Fibroblast of upper back skin (primary cell): ENCODE data around the gene MLIP.
"Not testable (repeated sequence)": the region's sequence is repeated elsewhere in the genome, so short reads cannot be mapped to it uniquely, and the experiment has no call there.

Experiments used
- DNase-seq: peaks from one replicate; pipeline ENCODE4 v3.0.0-alpha.2; 2013

The MLIP gene

DNA sequence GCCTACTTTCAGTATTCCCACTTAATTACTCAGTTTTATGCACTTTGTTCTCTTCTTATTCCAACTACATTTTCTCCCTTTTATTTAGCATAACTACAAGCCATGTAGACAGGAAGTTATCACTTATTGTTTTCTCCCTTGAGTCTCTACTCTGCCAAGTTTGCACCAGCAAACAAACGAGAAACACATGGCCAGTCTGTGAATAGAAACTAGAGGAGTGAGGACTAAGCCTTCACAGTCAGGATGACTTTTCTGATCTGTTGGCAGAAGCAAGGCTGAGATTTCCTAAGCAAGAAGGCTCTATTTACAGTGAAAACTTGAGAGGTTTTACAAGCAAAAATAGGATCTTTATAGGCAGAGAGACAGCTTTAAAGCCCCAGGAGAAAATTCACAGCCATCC, 127.2 kb downstream of the MLIP start:
- DNase-seq: peak; percentile 83

DNA sequence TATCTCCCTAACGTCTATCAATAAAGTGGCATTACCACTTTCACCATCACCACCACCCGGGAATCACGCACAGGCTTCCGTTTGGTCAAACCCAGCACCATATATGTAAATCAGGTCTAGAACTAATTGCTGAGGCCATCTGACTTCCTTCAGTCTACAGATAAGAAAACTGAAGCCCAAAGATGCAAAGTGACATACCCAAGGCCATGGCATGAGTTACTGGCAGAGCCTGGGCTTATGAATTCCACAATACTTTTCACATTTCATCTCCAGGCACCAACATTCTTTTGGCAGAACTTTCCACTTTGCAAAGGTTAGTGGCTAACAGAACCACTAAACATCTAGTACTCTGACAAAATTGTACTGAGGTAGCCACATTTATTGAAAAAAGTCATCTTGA, 132.5 kb downstream of the MLIP start:
- DNase-seq: no peak

DNA sequence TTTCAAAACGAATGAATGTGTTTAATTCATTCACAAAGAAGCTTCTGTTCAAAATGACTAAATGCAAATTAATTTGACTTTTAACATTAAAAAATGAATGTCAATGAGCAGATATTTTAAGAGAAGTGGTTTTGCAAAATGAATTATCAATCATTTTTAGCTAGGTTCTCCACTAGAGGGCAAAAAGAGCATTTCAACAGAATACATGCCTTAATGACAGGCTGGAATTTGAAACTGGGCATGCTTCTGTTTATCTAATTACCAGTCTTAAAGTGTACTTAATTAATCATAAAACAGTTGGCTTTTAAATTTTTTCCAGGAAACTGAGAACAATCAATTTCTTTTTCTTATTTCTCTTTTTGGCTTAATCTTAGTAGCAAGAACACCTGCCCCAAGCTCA, 133.2 kb downstream of the MLIP start:
- peak; percentile 32 for DNase-seq

DNA sequence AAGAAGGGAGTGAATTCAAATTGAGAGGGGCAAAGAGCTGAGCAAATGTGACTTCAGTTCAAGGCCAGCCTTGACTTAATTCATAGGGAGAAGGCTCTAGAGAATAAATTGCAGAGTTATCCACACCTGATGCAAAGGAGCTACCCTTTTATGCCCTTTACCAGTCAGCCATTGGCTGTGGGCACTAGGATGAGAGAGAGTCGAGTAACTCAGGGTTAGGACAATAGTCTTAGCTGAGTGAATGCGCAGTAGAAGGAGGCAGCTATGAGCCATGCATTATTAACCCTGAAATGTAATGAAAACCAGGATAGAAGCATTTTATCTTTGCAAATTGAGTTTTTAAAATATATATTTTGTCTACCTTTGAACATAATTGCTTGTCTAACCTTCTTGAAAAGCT, 134.0 kb downstream of the MLIP start:
- no peak for DNase-seq

DNA sequence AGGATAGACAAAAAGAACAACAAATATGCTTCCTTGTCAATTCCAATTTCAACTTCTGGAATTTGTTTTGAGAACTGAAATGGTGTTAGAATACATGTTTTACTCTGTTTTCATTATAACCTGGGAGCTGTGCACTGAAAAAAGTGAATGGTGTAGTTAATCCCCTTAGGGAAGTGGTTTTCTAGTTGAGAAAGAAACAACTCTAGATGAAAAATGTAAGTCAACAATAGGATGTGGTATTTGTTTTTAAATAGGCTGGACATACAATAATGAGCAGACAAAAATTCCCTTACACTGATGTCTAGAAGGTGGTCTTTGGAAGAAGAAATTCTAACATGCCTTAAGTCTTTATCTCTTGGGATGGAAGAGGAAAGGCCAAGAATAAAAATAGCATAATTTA, 137.1 kb downstream of the MLIP start:
- no peak for DNase-seq

DNA sequence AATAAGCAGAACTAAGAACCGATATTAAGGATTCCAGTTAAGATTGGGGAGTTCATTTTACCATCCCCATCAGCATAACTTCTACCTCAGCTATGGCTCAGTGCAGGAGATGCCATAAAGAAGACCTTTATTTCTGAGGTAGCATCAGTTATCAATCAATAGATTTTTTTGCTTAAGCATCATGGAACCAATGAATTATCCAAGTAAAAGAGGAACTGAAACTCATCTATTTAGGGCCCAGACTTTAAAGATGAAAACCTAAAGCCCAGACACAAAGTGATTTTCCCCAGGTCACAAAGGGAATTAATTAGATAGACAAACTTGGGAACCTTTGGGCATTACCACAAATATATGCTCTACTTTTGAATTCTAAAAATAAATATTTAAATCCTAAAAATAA, 137.8 kb downstream of the MLIP start:
- no peak for DNase-seq

DNA sequence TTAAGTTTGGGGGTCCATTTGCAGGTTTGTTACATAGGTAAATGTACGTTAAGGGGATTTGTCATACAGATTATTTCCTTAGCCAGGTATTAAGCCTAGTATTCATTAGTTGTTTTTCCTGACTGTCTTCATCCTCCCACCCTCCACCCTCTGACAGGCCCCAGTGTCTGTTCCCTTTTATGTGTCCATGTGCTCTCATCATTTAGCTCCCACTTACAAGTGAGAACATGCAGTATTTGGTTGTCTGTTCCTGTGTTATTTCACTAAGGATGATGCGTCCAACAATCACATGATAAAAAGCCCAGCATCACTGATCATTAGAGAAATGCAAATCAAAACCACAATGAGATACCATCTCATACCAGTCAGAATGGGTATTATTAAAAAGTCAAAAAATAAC, 138.6 kb downstream of the MLIP start:
- DNase-seq: not testable (repeated sequence)

DNA sequence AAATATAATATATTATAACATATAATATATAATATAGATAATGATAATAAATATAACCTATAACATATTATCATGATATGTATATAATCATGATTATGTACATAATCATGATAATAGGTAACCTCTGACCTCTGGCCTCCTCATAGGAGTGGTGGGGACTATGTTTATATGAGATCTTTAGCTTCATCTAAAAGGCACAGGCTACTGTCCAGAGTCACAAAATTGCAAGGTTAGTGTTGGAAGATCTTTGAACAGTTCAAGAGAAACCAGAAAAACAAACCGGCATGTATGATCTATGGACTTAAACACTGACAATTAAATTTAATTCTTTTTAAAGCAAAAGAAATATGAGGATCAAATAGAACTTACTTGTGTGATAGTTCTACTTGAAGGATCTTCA, 141.3 kb downstream of the MLIP start:
- DNase-seq: no peak

DNA sequence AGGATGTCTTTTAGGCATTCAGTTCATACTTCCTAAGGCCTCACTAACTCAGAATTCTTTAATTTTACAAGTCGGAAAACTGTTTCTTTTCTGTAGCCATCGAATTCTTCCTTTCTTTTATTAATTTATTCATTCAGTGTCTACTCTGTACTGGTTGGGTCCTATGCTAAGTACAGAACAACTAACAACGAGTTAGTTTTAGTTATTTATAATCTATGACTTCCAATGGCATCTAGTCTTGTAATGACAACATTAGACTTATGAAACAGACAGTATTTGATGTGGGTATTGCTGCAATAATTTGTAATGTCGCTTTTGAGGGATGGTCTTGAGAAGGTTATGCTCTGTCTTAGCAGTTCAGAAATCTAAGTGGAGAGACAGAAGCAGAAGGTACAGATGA, 141.7 kb downstream of the MLIP start:
- DNase-seq: no peak

DNA sequence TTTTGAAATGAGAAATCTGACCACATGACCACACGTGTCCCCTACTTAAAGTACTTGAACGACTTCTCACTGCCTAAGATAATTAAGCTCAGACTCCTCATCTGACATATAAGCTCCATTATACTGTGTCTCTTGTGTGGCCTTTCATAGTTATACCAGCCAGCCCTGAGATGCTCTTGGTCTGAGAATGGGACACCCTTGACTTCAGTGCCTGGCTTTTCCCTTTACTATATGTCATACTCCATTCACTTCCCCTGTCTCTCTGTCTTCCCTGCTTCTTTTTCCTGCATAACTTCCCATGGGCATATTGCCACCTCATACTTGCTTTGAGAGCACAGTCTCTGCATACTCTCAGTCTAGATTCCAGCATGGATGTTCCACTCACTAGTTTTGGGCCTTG, 143.6 kb downstream of the MLIP start:
- DNase-seq: no peak

DNA sequence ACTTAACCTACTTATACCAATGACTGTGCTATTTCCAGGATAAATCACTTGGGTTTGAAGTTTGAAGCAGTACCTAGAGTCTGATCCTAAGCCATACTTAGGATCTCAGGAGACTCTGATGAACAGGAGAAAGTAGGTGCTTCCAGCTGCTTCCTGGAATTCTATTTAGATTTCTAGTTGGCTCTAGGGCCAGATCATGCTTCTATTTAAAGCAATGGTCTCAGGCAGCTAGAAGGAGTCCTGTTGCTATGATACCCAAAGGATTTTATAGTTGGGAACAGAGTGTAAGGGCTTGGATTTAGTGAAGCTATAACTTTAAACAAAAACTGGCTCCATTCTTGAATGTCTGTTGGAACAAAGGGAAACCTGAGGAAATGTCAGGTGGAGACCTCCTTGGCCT, 144.6 kb downstream of the MLIP start:
- peak; percentile 36 for DNase-seq

DNA sequence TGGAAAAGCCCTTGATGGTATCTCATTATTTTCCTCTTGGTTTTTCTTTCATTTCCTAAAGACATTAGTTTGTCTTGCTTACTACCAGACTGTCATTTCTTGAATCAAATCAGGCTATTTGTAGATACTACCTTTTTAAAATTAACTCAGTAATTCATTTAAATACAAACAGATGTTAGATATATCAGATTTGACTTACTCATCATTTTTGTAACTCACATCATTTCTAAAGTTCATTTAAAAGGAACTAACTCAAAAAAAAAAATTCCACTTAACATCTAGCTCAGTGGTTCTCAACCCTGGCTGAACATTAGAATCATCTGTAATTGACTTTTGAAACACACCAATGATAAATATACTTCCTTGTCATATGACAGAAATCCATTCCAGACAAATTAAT, 148.8 kb downstream of the MLIP start:
- DNase-seq: no peak

DNA sequence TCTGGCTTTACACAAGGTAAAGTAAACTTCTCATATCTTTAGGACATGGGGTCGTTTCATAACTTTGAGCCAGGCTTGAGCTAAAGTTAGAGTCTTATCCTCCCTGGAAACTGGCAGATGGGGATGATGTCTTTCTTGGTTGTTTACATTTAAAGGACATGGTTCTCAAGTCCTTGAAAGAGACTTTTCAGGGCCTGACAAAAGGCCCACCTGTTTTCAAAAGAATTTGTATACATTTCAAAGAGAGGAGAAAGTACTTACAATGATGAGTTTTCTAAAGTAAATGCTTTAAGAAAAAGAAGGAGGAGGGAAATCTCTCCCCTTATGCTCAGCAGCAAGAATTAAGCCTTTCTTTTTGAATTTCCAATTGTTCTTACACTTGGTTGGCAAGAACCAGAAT, 151.3 kb downstream of the MLIP start:
- no peak for DNase-seq

DNA sequence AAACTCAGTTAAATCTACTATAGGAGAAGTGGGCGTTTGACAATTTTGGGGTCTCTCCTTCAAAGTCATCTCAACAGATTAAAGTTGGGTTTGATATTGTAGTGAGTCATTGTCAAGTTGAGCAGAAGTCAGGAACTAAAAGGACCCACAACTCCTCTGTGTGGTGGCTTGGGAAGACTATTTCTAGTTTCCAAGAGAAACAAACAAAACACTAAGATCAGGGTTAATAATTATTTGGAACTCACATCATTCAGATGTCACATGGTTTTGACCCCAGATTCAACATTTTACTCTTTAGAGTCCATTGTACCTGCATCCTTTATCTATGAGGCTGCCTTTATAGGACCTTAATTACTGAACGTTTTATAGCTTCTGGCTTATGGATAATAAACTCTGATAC, 151.7 kb downstream of the MLIP start:
- DNase-seq: no peak

DNA sequence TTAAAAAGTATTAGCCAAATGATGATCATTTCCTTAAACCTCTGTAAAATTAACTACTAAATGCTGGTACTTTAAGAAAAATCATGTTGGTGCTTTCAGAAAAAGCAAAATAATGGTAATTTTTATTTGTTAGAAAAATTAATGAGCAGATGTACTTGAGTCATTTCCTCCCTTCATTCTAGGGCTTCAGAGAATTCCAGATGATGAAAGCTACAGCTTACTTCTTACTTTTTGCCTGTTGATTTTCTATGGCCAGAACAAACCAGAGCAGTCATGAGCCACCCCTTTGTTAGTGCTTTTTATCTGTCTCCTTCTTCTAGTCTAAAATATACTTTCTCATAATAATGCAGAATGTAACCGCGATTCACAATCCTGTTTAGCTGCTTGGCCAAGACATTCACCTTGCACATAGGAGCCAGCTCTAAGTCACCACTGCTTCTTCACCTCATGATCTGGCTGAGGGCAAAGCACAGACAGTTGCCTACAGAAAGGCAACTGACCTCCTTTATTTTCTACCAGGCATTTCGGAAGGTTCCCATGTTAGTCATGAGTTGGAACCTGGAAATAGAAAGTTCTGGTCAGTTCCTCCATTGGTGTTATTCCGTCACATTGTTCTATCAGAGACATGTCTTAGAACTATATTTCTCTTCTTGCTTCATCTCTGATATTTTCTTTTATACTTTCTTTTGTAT, 153.5 kb downstream of the MLIP start:
- DNase-seq: no peak

DNA sequence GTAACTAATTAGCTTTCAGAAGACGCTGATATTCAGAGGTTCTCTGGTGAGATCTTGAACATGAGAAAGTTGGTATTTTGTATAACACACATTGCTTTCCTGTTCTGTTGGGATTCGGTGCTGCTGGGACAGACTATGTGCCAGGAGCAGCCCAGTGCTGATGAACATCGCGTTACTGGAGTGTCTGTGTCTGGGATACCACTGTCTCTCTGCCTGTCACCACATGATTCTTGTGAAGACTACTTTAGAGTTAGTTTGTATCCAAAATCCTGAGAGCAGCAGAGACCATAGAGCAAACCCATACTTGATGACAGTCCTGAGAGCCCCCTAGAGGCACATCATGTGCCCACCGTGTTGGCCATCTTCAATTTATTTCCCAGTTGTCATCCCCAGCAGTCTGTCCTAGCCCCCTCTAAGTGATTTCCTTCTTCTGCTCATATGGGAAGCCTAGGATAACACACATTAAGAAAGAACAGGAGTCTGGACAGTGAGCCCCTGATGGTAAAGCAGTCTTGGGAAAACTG, 155.2 kb downstream of the MLIP start:
- DNase-seq: no peak

DNA sequence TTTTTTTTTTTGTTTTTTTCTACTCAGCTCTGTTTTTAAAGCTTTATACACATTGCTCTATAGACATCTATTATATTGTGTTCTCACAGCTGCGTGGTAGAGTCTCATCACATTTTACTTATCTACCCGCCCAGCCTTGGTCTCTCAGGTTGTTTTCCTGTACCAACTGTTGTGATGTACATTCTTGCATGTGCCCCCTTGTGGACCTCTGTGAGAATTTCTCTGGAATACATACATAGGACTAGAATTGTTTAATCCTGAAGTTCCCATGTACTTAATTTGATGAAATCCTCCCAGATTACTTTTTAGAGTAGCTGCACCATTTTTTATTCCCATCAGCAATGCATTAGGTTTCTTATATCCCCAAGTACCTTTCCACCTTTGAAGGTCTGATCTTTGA, 156.6 kb downstream of the MLIP start:
- peak; percentile 43 for DNase-seq

DNA sequence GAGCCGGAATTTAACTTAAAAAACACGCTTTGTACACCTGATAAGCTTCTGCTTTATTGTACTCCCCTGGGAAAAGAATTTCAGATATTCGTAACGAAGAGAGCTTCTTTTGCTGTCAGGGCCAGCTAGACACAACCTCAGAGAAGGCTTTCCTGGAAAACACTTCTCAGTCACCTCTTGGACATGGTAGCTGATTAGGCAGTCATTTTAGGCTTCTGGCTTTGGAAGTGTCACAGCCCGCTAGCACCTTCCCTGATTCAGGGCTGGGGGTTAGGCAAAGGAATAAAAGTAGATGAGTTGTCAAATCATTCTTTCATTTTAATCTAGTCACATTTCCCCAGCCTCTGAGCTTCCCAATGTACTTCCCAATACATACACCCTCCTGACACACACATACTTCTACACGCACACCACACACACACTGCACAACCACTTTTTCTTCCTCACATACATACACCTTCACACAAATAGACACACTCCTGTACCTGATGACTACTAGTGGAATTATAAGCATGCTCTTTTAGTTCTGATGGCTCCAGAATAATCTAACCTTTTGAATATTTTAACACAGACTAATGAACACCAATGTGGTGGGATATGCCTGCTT, 162.1 kb downstream of the MLIP start:
- no peak for DNase-seq

DNA sequence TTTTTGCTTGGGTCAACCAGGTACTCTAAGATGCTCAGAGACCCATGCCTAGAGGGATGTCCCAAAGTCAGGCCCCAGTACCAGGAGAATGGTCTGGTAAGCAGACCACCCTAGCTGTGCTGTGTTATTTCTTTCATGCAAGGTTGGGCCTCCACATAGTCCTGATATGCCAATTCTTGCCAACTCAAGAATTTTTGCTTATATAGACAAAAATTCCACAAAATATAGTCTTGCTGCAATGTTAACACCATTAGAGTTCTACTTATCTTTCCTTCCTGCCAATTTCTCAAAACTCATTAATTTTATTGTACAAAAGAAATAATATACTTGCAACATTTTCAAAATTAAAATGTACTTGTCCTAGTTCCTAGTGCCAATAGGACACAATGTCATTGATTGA, 163.1 kb downstream of the MLIP start:
- no peak for DNase-seq

DNA sequence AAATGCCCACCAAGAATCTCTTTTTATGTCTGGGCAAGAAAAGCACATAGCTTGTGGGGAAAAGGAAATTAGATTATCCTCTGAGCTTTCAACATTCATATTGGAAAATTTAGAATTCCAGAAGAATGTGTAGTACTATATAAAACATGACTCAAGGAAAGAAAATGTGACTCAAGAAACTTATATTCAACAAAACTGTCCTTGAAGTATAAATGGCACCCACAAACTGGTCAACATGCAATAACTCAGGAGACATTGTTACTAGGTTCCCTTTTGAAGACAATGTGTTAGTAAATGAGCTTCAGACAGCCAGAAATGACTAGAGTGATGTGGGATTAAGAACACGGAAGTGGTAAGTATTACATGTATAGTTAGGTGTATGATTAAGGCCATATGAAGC, 170.9 kb downstream of the MLIP start:
- peak; percentile 99 for DNase-seq

DNA sequence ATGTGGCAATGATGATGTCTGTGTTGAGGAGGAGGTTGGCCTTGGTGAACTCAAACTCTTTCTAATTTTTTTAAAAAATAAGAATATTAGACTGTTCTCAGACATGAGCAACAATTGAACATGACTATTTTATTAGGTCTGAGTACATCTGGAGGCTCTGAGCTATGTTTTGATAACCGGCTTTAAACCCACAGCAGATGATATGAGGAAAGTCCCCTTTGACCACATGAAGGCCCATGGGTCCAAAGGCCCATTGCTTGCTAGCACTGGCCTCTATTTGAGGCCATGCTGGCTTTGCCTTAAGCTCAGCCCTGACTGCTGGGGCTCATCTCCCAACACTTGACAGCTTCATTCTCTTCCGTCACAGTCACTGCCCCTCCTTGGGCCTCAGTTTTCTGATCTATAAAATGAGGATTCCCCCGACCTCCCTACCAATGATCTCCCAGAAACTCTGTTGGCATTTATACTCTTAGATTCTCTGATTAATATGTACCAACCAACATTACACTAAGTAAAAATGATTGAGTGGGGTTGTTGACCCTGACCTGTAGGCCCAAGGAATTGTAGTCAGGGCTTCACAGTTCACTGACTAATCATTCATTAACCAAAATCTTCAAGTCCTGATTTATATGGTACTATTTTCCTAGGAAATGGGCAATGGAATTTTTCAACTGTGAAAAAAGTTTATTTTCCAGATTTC, 173.1 kb downstream of the MLIP start:
- DNase-seq: peak; percentile 31

DNA sequence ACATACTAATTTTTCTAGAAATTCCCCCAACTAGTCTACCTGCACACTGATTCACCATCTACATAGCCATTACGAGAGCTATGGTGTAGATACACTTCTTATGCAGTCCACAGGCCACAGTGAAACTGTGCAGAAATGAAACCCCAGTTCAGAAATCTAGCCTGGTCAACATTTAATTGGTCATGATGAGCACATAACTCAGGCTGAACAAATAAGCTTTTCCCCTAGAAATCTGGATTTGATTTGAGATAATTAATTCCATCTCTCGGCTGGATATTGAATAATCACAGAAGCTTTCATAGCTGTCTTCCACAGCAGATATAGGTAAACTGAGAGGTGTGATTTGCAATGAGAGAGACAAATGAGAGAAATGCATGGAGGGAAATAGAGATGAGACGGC, 174.4 kb downstream of the MLIP start:
- DNase-seq: peak; percentile 76

DNA sequence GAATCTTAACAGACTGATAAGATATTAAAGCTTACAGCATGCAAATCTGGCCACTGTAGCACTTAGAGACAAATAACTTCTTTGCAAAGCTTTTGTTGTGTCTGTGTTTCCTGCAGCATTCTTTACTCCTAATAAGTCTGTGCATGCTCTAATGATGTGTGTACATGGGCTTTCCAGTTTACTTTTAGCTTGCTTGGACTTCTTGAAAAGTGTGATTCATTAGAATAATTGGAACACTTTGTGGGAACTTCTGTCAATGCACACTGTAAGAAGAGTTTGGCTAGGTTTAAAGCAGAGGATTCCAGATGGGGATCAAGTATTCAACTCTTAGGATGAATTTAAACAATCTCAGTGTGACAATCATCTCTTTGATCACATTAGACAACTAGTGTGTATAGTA, 174.9 kb downstream of the MLIP start:
- DNase-seq: peak; percentile 62

DNA sequence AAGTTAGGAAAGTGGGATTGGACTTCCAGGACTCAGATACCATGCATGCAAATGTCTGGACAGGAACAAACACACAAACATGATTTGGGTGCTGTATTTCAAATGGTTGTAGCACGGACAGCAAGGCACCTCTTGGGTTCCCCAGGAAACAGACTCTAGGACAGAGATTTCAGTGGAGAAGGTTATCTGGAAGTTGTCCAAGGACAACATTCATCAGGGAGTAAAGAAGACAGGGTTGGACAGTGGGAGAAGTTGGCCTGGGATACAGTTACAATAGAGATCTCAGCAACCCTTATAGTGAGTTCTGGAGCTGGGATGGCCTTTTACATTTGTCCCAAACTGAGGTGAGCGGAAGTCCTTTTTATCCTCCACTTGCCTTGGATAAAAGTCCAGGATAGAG, 177.2 kb downstream of the MLIP start:
- DNase-seq: no peak
